ENCODE results near the gene CDH23. TPM values are rescaled to one million over a fixed set of nuclear protein-coding genes. Genes with fewer than 3 reads are reported as not detected.

The CDH23 gene
- total RNA-seq, 2 donors from 2014 or later = 28.5 to 58.7 TPM

DNA sequence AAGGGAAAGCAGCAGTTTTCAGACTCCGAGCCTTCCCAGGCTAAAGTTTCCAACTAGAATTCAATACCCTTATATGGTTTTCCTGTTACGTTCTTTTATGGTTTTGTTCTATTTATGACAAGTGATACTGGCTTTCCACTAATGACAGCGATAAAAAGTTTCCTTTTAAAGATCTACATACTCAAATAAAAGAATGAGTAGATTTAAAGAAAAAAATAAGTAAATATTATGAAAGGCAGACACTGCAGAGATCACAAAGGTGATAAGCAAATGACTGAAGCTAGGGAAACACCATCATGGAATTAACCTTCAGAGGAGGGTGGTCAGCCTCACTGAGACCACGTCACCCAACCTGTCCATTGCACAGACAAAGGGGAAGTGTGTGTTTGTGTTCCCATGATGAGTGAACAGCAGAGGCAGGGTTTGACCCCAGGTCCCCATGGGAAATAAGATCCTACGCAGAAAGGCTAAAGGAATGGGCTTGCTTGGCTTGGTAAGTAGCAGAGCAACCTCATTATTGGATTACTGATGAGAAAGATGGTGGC lies 372.6 kb downstream of the CDH23 start:
- no peak for DNase-seq

DNA sequence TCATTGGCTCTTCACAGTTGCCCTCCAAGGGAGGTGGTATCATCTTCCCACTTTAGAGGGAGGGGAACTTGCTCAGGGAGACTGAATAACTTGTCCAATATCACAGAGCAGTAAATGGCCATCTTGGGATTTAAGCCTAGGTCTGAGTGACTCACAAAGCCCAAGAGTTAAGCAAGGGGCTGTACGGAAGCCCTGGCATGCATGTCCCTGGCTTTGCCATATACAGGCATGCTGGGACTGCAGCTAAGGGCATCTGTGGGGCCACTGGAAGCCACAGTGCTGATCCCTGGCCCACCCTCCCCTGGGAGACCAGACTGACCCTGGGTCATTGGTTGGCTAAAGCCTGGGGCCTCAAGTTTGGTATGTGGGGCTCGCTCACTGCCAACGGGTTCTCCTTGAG lies 373.5 kb downstream of the CDH23 start:
- no peak overlapping the region for H3K4me3 ChIP-seq
- intact Hi-C loops (cut with DNase I) = no loop called here
- whole genome bisulfite sequencing, 2 donors = 84 to 85% methylated on average over 3 of the region's 3 CpGs
- DNase-seq = no peak
- H3K9me3 ChIP-seq = no peaks in the 10 kb centered on the region
- ATAC-seq = no peak
- no peaks in the 10 kb centered on the region for H3K36me3 ChIP-seq (replicated peaks in 1 of 2; ENCODE audit: insufficient read depth in 1 of 2, low read depth in 2 of 2)
- peak overlapping the region in 3 of 4 donors; percentile 76 to 79 (median 77) for H3K27ac ChIP-seq
- no peak for TF ChIP-seq POLR2A (IDR thresholded peaks at IDR 0.05)
- TF ChIP-seq CTCF (IDR thresholded peaks at IDR 0.05) = no peak
- peaks cover 66% of the 10 kb centered on the region for H3K4me1 ChIP-seq
- H3K27me3 ChIP-seq = no peaks in the 10 kb centered on the region

More for the DNA sequence above, 372.6 kb downstream of the CDH23 start:
- no peak for TF ChIP-seq CTCF (IDR thresholded peaks at IDR 0.05)
- no peak for TF ChIP-seq POLR2A (IDR thresholded peaks at IDR 0.05)
- Histone ChIP-seq H3K4me1 (peaks cover 67% of the 10 kb centered on the region), H3K9me3 (no peaks in the 10 kb centered on the region), H3K27me3 (no peaks in the 10 kb centered on the region), H3K27ac (peak overlapping the region in 2 of 4 donors; percentile 15 to 79), H3K36me3 (replicated peaks in 1 of 2; ENCODE audit: insufficient read depth in 1 of 2, low read depth in 2 of 2) (no peaks in the 10 kb centered on the region), H3K4me3 (no peak overlapping the region)
- ATAC-seq = no peak
- intact Hi-C loops (cut with DNase I) = no loop called here
- WGBS, 2 donors = 69 to 76% methylated on average over 5 of the region's 5 CpGs

DNA sequence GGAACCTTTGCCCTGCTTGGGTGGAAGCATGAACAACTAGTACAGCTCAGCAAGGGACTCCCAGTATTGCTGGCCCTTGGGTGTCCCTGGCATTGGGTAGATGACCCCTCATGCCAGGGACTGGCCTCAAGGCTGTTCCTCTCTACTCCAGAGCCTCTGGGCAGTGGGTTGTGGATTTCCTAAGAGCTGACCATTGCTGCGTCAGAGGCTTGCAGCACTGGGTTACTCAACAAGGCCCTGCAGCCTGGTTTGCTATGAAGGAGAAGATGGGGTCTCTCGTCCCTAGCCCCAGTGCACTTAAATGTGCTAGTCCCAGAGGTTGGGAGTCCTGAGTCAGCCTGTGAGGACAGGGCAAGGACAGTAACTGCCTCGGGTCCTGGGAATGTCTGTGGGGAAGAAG lies 374.1 kb downstream of the CDH23 start:
- intact Hi-C loops (cut with DNase I) = no loop called here
- Histone ChIP-seq H3K9me3 (no peaks in the 10 kb centered on the region), H3K27ac (peak overlapping the region; percentile 4 to 79 (median 76)), H3K36me3 (replicated peaks in 1 of 2; ENCODE audit: insufficient read depth in 1 of 2, low read depth in 2 of 2) (no peaks in the 10 kb centered on the region), H3K4me3 (no peak overlapping the region), H3K27me3 (no peaks in the 10 kb centered on the region), H3K4me1 (peaks cover 60% of the 10 kb centered on the region)
- DNase-seq (peak in 1 of 4 donors; percentile 66), ATAC-seq (no peak)
- TF ChIP-seq POLR2A (IDR thresholded peaks at IDR 0.05) (peak in 1 of 3 donors; percentile 52), CTCF (IDR thresholded peaks at IDR 0.05) (no peak)
- WGBS, 2 donors = 64 to 69% methylated on average over 2 to 3 of the region's 3 CpGs

GRCh38 chr10:71771204-71771603 lies 374.5 kb downstream of the CDH23 start:
- Histone ChIP-seq H3K4me1 (peaks cover 59% of the 10 kb centered on the region), H3K27me3 (no peaks in the 10 kb centered on the region), H3K4me3 (no peak overlapping the region), H3K36me3 (replicated peaks in 1 of 2; ENCODE audit: insufficient read depth in 1 of 2, low read depth in 2 of 2) (no peaks in the 10 kb centered on the region), H3K9me3 (no peaks in the 10 kb centered on the region), H3K27ac (peak overlapping the region; percentile 4 to 79 (median 76))
- ATAC-seq = peak; percentile 22
- TF ChIP-seq CTCF (IDR thresholded peaks at IDR 0.05) (no peak), POLR2A (IDR thresholded peaks at IDR 0.05) (no peak)
- intact Hi-C loops (cut with DNase I) = no loop called here
- 0 to 5% methylated on average over 2 of the region's 2 CpGs for WGBS, 2 donors
- DNase-seq = peak; percentile 48 to 73 (median 70)
